NB4 (cell line): ENCODE measurements around the gene SURF6.

Source experiments
- POLR2A ChIP-seq: IDR thresholded peaks from 2 replicates; pipeline ENCODE4 v1.6.1; 2011; ENCODE audit warnings: mild to moderate bottlenecking; ENCODE audit not compliant: insufficient read length; ENCODE audit errors: extremely low read depth
- TF ChIP-seq, protein P1 (sequence below): IDR thresholded peaks from one replicate; pipeline ENCODE4 v1.5.1; 2012; ENCODE audit warnings: low read depth, low read length

DNA sequence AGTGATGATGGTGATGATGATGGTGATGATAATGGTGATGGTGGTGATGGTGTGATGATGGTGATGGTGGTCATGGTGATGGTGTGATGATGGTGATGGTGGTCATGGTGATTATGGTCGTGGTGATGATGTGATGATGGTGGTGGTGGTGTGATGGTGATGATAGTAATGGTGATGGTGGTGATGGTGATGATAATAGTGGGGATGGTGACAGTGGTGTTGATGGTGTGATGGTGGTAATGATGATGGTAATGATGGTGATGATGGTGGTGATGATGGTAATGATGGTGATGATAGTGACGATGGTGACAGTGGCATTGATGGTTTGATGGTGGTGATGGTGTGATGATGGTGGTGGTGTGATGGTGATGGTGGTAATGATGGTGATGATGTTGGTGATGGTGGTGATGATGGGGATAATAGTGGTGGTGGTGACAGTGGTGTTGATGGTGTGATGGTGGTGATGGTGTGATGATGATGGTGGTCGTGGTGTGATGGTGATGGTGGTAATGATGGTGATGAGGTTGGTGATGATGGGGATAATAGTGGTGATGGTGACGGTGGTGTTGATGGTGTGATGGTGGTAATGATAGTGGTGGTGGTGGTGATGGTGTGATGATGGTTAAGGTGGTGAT, 46.6 kb upstream of the SURF6 start:
- TF ChIP-seq, protein P1, sequence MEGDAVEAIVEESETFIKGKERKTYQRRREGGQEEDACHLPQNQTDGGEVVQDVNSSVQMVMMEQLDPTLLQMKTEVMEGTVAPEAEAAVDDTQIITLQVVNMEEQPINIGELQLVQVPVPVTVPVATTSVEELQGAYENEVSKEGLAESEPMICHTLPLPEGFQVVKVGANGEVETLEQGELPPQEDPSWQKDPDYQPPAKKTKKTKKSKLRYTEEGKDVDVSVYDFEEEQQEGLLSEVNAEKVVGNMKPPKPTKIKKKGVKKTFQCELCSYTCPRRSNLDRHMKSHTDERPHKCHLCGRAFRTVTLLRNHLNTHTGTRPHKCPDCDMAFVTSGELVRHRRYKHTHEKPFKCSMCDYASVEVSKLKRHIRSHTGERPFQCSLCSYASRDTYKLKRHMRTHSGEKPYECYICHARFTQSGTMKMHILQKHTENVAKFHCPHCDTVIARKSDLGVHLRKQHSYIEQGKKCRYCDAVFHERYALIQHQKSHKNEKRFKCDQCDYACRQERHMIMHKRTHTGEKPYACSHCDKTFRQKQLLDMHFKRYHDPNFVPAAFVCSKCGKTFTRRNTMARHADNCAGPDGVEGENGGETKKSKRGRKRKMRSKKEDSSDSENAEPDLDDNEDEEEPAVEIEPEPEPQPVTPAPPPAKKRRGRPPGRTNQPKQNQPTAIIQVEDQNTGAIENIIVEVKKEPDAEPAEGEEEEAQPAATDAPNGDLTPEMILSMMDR, result no peak
- TF ChIP-seq POLR2A, result no peak
